ENCODE data around the gene EXOSC10.

DNA sequence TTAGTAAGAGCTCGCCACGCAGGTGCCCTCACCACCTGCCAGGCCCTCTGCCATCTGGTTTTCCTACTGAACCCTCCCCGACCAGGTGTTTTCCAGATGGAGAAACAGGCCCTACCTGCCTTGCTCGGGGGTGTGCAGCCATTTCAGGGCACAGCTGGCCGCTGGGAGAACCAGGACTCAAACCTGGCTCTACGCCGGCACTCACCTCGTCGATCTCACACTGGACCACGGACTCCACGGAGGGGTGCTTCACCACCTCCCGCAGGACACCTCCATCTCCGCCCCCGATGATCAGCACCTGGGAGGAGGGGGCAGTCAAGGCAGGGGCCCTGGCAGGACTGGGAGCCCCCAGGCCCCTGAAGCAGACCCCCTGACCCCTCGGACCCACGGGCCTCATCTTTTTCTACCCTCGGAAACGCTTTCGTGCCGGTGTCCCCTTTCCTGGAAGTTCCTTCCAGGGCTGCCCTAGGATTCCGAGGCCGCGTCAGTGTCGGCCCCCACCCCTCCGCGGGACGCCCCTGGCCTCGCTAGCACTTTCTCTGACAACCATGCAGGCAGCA, 41.0 kb downstream of the EXOSC10 start:
- TF ChIP-seq, protein P1, sequence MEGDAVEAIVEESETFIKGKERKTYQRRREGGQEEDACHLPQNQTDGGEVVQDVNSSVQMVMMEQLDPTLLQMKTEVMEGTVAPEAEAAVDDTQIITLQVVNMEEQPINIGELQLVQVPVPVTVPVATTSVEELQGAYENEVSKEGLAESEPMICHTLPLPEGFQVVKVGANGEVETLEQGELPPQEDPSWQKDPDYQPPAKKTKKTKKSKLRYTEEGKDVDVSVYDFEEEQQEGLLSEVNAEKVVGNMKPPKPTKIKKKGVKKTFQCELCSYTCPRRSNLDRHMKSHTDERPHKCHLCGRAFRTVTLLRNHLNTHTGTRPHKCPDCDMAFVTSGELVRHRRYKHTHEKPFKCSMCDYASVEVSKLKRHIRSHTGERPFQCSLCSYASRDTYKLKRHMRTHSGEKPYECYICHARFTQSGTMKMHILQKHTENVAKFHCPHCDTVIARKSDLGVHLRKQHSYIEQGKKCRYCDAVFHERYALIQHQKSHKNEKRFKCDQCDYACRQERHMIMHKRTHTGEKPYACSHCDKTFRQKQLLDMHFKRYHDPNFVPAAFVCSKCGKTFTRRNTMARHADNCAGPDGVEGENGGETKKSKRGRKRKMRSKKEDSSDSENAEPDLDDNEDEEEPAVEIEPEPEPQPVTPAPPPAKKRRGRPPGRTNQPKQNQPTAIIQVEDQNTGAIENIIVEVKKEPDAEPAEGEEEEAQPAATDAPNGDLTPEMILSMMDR (IDR thresholded peaks at IDR 0.05), result no peak
- TF ChIP-seq POLR2A (IDR thresholded peaks at IDR 0.05; ENCODE audit: low read length) (no peak), KDM1A (IDR thresholded peaks at IDR 0.05; ENCODE audit: low read depth) (no peak), ESRRA (IDR thresholded peaks at IDR 0.05; ENCODE audit: borderline replicate concordance, low read length) (no peak), EP300 (IDR thresholded peaks at IDR 0.05) (no peak), NFE2L2 (conservative IDR thresholded peaks at IDR 0.05; ENCODE audit: low read length) (no peak), TP53 (CRISPR knock-in tag; IDR thresholded peaks at IDR 0.05) (no peak), RFX5 (IDR thresholded peaks at IDR 0.05) (no peak)
- TF ChIP-seq, protein P2, sequence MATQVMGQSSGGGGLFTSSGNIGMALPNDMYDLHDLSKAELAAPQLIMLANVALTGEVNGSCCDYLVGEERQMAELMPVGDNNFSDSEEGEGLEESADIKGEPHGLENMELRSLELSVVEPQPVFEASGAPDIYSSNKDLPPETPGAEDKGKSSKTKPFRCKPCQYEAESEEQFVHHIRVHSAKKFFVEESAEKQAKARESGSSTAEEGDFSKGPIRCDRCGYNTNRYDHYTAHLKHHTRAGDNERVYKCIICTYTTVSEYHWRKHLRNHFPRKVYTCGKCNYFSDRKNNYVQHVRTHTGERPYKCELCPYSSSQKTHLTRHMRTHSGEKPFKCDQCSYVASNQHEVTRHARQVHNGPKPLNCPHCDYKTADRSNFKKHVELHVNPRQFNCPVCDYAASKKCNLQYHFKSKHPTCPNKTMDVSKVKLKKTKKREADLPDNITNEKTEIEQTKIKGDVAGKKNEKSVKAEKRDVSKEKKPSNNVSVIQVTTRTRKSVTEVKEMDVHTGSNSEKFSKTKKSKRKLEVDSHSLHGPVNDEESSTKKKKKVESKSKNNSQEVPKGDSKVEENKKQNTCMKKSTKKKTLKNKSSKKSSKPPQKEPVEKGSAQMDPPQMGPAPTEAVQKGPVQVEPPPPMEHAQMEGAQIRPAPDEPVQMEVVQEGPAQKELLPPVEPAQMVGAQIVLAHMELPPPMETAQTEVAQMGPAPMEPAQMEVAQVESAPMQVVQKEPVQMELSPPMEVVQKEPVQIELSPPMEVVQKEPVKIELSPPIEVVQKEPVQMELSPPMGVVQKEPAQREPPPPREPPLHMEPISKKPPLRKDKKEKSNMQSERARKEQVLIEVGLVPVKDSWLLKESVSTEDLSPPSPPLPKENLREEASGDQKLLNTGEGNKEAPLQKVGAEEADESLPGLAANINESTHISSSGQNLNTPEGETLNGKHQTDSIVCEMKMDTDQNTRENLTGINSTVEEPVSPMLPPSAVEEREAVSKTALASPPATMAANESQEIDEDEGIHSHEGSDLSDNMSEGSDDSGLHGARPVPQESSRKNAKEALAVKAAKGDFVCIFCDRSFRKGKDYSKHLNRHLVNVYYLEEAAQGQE (IDR thresholded peaks at IDR 0.05), result no peak

Measured in A549 (cell line).